ENCODE measurements around the gene PIK3R6. TPM values are rescaled to one million over a fixed set of nuclear protein-coding genes. Genes with fewer than 3 reads are reported as not detected.
A peak's percentile ranks its signal among the peaks of the same experiment; 100 is the strongest.

Gene PIK3R6
- total and polyA plus RNA-seq, 10 of the 15 experiments (the other 5 are each of a cell fraction or from before 2014, with no cell fraction given): 6.7 to 146 (median 68.2) TPM

GRCh38 chr17:8916466-8916865 is 49.0 kb upstream of the PIK3R6 start:
- SMC1A ChIA-PET (ENCODE audit: uncharacterized antibody, unreplicated experiment): interaction anchor here (0.9 to 4.5 kb wide), 4 partner anchors 16 to 40 kb away, joined by 3 to 20 read pairs (median 4); no protein-coding TSS in a partner anchor

DNA sequence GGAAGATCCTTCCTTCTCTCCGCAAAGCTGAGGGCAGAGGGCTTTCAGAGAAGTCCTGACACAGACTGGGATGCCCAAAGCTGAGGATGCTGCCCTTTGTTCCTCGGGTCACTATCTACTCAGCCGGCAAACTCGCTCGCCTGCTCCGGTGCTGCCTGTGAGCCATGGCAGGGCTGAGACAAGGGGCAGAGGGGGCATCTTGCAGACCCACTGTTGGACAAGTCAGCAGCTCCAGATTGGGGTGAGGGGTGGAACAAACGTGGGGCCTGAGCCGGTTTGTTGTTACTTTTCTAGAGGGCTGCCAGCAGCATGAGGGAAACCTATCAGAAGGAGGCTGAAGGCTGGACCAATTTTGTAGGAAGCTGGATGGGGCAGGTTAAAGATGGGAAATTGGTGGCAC is 47.1 kb upstream of the PIK3R6 start:
- DNase-seq (ENCODE audit: low read depth, low spot score) (no peak), ATAC-seq (no peak), FAIRE-seq (no peak)
- no TSS peak for BruUV-seq (replicated peaks)
- Histone ChIP-seq H3K9ac (ENCODE audit: control insufficient read depth, insufficient read depth, low read length) (no peak overlapping the region), H4K20me1 (ENCODE audit: control insufficient read depth, insufficient read depth) (no peaks in the 10 kb centered on the region), H2AFZ (ENCODE audit: control insufficient read depth, low read depth, low read length) (no peak overlapping the region), H3K4me3 (no peak overlapping the region), H3K4me2 (ENCODE audit: control insufficient read depth, insufficient read depth) (no peak overlapping the region), H3K9me3 (replicated peaks; ENCODE audit: control insufficient read depth, insufficient read depth, low read length) (peaks cover 4% of the 10 kb centered on the region; the same call in 2 of the 3 replicates), H3K36me3 (ENCODE audit: control insufficient read depth in 2 of 2, insufficient read depth in 2 of 2, low read length in 1 of 2) (peaks cover 15 to 29% of the 10 kb centered on the region in 2 experiments; a peak in 3 of 4 replicates), H3K27me3 (replicated peaks in 1 of 2; ENCODE audit: control insufficient read depth in 2 of 2, insufficient read depth in 2 of 2, low read length in 1 of 2) (no peaks in the 10 kb centered on the region), H3K79me2 (ENCODE audit: control insufficient read depth, insufficient read depth, low read length) (peaks cover 37% of the 10 kb centered on the region), H3K27ac (ENCODE audit: control insufficient read depth, insufficient read depth) (no peak overlapping the region), H3K4me1 (ENCODE audit: control insufficient read depth, insufficient read depth, low read length) (peaks cover 44% of the 10 kb centered on the region)
- no peak for TF ChIP-seq STAT3 (IDR thresholded peaks at IDR 0.05; ENCODE audit: low read depth, low read length)
- ChIA-PET POLR2A (interaction anchor here (0.5 to 1.5 kb wide), 2 partner anchors 13 to 57 kb away, joined by 3 read pairs; no protein-coding TSS in a partner anchor), RAD21 (ENCODE audit: unreplicated experiment) (interaction anchor here (1.4 to 5.5 kb wide), 4 partner anchors 14 to 84 kb away, joined by 3 to 40 read pairs (median 7); no protein-coding TSS in a partner anchor), CTCF (interaction anchor here (1.0 to 6.2 kb wide), 4 partner anchors 8 to 129 kb away, joined by 4 to 45 read pairs (median 4); no protein-coding TSS in a partner anchor), SMC1A (ENCODE audit: uncharacterized antibody, unreplicated experiment) (interaction anchor here (1.0 to 4.5 kb wide), 5 partner anchors 14 to 81 kb away, joined by 3 to 20 read pairs (median 5); no protein-coding TSS in a partner anchor)
- 88% methylated on average over 8 of the region's 8 CpGs for WGBS (ENCODE audit: insufficient coverage, insufficient replicate concordance, low lambda C conversion rate, missing lambda C conversion rate)
- in situ Hi-C loops (cut with MboI) (no loop called here), intact Hi-C loops (cut with micrococcal nuclease; ENCODE audit: unreplicated experiment) (loop anchor here (2.0 kb wide), 1 partner anchor 14 kb away; no protein-coding TSS in a partner anchor)

More at GRCh38 chr17:8916466-8916865, 49.0 kb upstream of the PIK3R6 start:
- in situ Hi-C loops (cut with MboI): no loop called here
- FAIRE-seq (no peak), ATAC-seq (no peak), DNase-seq (ENCODE audit: low read depth, low spot score) (no peak)
- H3K9me3 ChIP-seq (replicated peaks; ENCODE audit: control insufficient read depth, insufficient read depth, low read length): peaks cover 7% of the 10 kb centered on the region; the same call in 2 of the 3 replicates
- TF ChIP-seq CBFB (IDR thresholded peaks at IDR 0.05; ENCODE audit: low read depth): no peak
- TF ChIP-seq, protein P1, sequence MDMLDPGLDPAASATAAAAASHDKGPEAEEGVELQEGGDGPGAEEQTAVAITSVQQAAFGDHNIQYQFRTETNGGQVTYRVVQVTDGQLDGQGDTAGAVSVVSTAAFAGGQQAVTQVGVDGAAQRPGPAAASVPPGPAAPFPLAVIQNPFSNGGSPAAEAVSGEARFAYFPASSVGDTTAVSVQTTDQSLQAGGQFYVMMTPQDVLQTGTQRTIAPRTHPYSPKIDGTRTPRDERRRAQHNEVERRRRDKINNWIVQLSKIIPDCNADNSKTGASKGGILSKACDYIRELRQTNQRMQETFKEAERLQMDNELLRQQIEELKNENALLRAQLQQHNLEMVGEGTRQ (IDR thresholded peaks at IDR 0.05; ENCODE audit: borderline replicate concordance, low read depth, low read length): no peak
- H3K27me3 ChIP-seq (replicated peaks in 1 of 2; ENCODE audit: control insufficient read depth in 2 of 2, insufficient read depth in 2 of 2, low read length in 1 of 2): no peaks in the 10 kb centered on the region
- ChIA-PET RAD21 (ENCODE audit: unreplicated experiment) (interaction anchor here (0.7 to 2.1 kb wide), 2 partner anchors 16 to 51 kb away, joined by 4 to 10 read pairs; no protein-coding TSS in a partner anchor), POLR2A (interaction anchor here (0.7 to 0.9 kb wide), 2 partner anchors 17 to 26 kb away, joined by 3 to 4 read pairs; no protein-coding TSS in a partner anchor), CTCF (interaction anchor here (0.9 to 1.3 kb wide), 4 partner anchors 12 to 82 kb away, joined by 3 to 4 read pairs (median 4); no protein-coding TSS in a partner anchor)
- intact Hi-C loops (cut with micrococcal nuclease; ENCODE audit: unreplicated experiment): no loop called here
- no peak overlapping the region for H2AFZ ChIP-seq (ENCODE audit: control insufficient read depth, low read depth, low read length)
- WGBS (ENCODE audit: insufficient coverage, insufficient replicate concordance, low lambda C conversion rate, missing lambda C conversion rate): 5% methylated on average over 7 of the region's 7 CpGs
- no peak overlapping the region for H3K4me3 ChIP-seq
- H4K20me1 ChIP-seq (ENCODE audit: control insufficient read depth, insufficient read depth): no peaks in the 10 kb centered on the region
- H3K4me1 ChIP-seq (ENCODE audit: control insufficient read depth, insufficient read depth, low read length): peaks cover 49% of the 10 kb centered on the region
- H3K9ac ChIP-seq (ENCODE audit: control insufficient read depth, insufficient read depth, low read length): no peak overlapping the region
- H3K36me3 ChIP-seq (ENCODE audit: control insufficient read depth in 2 of 2, insufficient read depth in 2 of 2, low read length in 1 of 2): peaks cover 13 to 26% of the 10 kb centered on the region in 2 experiments; a peak in 3 of 4 replicates
- no TSS peak for BruUV-seq (replicated peaks)
- no peak overlapping the region for H3K27ac ChIP-seq (ENCODE audit: control insufficient read depth, insufficient read depth)
- H3K4me2 ChIP-seq (ENCODE audit: control insufficient read depth, insufficient read depth): peak overlapping the region; percentile 38
- peaks cover 44% of the 10 kb centered on the region for H3K79me2 ChIP-seq (ENCODE audit: control insufficient read depth, insufficient read depth, low read length)

Data from GM12878 (cell line).